Ovary (tissue), 9 donors: ENCODE measurements around the gene GPR4. TPM values are rescaled to one million over a fixed set of nuclear protein-coding genes. Genes with fewer than 3 reads are reported as not detected.

Experiments used
- DNase-seq, 5 donors: peaks; one replicate each; pipeline ENCODE4 v3.0.0-alpha.2; 2019 to 2020
- H3K27ac ChIP-seq, 2 donors: fragments of 200-600 bp; one replicate each; pipeline versions ENCODE4 v1.5.1 to v1.8.0; 2019 to 2022
- H3K27me3 ChIP-seq: fragments of 200-600 bp; one replicate; pipeline ENCODE4 v1.8.0; 2022
- H3K36me3 ChIP-seq: fragments of 200-600 bp; sonication (generic); one replicate; pipeline ENCODE4 v1.5.1; 2019
- H3K4me1 ChIP-seq: one replicate; pipeline ENCODE4 v1.8.1; 2013; ENCODE audit warnings: mild to moderate bottlenecking, moderate library complexity; ENCODE audit not compliant: insufficient read depth
- H3K4me3 ChIP-seq: fragments of 200-600 bp; sonication (generic); one replicate; pipeline ENCODE4 v1.5.1; 2017
- H3K9me3 ChIP-seq, 2 donors: fragments of 200-600 bp in 1 of 2; sonication (generic) in 1 of 2; one replicate each; pipeline versions ENCODE4 v1.5.1 to v1.8.1; 2013 to 2019; ENCODE audit warnings: mild to moderate bottlenecking in 1 of 2, moderate library complexity in 1 of 2
- EP300 ChIP-seq: sonication (generic); formaldehyde crosslinking; IDR thresholded peaks from one replicate; pipeline ENCODE4 v1.6.1; 2017; ENCODE audit warnings: antibody characterized with exemption
- POLR2A ChIP-seq: fragments of 450-650 bp; IDR thresholded peaks from one replicate; pipeline ENCODE4 v1.6.1; 2017; ENCODE audit warnings: antibody characterized with exemption, mild to moderate bottlenecking, moderate library complexity
- WGBS, 3 donors: extraction: QIAGEN DNeasy Blood & Tissue Kit in 1 of 3; methylation state at CpG; one replicate each; pipeline versions ENCODE4 v1.1.5 to v1.1.7; 2013 to 2017; 5-methylcytosine and 5-hydroxymethylcytosine counted together
- intact Hi-C, 4 donors: fragments of 100-400 bp; cut with DNase I; formaldehyde crosslinking; loops; one replicate each; pipeline versions ENCODE4 v1.11.0 to v1.15.1; 2022 to 2023
- polyA plus RNA-seq, 2 donors: library from polyadenylated mRNA; stranded (reverse); fragments of 200-250 nt in 1 of 2; fragments of 350-450 nt in 1 of 2; fragmentation: Illumina TruSeq in 1 of 2; extraction: RNeasy Lipid Tissue Mini Kit (QIAGEN cat#74804) in 1 of 2; gene quantifications; one replicate each; pipeline ENCODE4 v1.2.3, GENCODE V29; 2013 to 2014
- total RNA-seq, 7 donors: library from RNA; depleted of rRNA in 2 of 7; stranded (reverse); fragments of >200 nt in 2 of 7; fragmentation: NEBNext Ultra II Directional in 3 of 7; extraction: Animal tissue kit (Norgen Biotek cat#: 25700) in 3 of 7; gene quantifications; one replicate each; pipeline versions ENCODE4 v1.1.0 to v1.2.4, GENCODE V29; 2016 to 2023
- TF ChIP-seq, protein P1 (sequence below), 3 donors: fragments of 450-650 bp in 2 of 3; fragments of 200-600 bp in 1 of 3; IDR thresholded peaks; one replicate each; pipeline versions ENCODE4 v1.5.1 to v1.8.0; 2016 to 2022; ENCODE audit warnings: antibody characterized with exemption in 3 of 3, mild to moderate bottlenecking in 1 of 3
- donor health status: DM: no; HTN: no; CAD: no; lungs with moderate emphysema.
- donor health status: DM: no; HTN: no; CAD: no.
- donor health status: Bipolar disorder and iron deficiency.
- donor health status: DM: yes; HTN: yes; CAD: no.
- donor health status: DM: no; HTN: no; CAD: no.
- donor health status: DM: yes; HTN: yes; CAD: no.

The GPR4 gene
- total and polyA plus RNA-seq, 9 donors = 0.60 to 11.9 (median 3.0) TPM

DNA sequence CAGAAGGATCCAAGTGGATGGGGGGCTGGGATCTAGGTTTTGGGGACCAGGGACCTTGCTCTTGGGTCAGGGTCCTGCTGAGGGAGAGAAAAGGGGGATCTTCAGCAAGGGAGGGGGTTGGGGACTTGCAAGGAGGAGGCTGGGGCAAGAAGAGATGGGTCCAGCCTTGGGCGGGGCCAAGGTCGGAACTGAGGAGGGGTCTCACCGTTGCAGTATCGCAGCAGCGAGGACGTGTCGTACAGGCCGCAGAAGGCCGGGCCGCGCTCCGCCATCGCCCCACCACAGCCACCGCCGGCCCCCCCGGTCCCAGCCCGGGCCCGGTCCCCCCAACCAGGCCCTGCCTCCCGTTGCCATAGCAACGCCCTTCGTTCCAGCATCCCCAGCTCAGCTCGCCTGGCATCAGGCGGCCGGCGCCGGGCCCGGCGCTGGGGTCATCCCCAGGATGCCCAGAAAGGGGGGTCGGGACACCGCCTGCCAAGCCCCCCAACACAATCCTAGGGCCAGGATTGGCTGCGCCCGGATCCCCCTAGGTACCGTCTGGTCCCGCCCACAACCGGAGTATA, 43.1 kb upstream of the GPR4 start:
- no peaks in the 10 kb centered on the region for H3K36me3 ChIP-seq
- intact Hi-C loops = loop anchor here in 1 of 4 donors (10.0 kb wide), 1 partner anchor 210 kb away; no protein-coding TSS in a partner anchor
- H3K4me1 ChIP-seq = peaks cover 4% of the 10 kb centered on the region
- H3K27me3 ChIP-seq = peaks cover 3% of the 10 kb centered on the region
- TF ChIP-seq, protein P1, sequence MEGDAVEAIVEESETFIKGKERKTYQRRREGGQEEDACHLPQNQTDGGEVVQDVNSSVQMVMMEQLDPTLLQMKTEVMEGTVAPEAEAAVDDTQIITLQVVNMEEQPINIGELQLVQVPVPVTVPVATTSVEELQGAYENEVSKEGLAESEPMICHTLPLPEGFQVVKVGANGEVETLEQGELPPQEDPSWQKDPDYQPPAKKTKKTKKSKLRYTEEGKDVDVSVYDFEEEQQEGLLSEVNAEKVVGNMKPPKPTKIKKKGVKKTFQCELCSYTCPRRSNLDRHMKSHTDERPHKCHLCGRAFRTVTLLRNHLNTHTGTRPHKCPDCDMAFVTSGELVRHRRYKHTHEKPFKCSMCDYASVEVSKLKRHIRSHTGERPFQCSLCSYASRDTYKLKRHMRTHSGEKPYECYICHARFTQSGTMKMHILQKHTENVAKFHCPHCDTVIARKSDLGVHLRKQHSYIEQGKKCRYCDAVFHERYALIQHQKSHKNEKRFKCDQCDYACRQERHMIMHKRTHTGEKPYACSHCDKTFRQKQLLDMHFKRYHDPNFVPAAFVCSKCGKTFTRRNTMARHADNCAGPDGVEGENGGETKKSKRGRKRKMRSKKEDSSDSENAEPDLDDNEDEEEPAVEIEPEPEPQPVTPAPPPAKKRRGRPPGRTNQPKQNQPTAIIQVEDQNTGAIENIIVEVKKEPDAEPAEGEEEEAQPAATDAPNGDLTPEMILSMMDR (IDR thresholded peaks at IDR 0.05) = no peak
- TF ChIP-seq POLR2A = no peak
- TF ChIP-seq EP300 = no peak
- 5 to 10% (median 9%) methylated on average over 13 to 35 of the region's 35 CpGs for WGBS, 3 donors
- H3K9me3 ChIP-seq = no peaks in the 10 kb centered on the region
- H3K27ac ChIP-seq = no peak overlapping the region
- H3K4me3 ChIP-seq = no peak overlapping the region
- DNase-seq = no peak

DNA sequence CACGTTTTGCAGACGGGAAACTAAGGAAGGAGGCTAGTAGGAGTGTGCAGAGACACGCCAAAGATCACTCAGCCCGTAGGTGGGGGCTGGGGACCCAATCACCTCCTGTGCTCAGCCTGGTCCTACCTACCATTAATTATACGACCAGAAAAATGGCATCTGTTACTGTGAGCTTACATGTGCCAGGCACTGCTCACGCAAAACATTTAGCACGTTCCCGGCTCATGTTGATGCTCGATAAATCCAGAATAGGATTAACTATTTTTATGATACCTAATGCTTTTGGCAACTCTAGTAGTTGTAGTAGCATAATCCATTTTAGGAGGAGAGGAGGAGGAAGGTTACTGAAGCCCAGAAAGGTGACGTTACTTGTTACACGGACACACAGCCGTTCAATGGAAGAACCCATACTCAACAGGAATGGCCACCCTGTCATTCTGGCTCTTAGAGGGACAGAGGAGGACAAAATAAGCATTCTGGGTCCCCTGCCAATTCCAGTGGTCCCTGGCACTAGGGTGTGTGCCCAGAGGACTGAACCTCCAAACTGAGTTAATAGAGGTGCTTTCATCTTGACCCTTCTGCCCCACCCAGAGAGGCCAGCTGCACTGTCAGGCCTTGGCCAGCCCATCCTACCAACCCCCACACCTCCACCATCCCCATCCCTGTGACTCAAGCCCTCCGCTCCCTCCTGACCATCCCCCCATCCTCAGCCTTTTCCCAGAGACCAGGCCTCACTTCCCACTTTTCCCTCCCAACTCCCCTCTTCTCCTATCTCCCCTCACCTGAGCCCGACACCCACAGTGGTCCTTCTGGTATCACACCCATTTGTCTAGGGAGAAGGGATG, 42.1 kb upstream of the GPR4 start:
- Histone ChIP-seq H3K9me3 (no peaks in the 10 kb centered on the region), H3K27me3 (peaks cover 3% of the 10 kb centered on the region), H3K36me3 (no peaks in the 10 kb centered on the region), H3K4me3 (no peak overlapping the region), H3K27ac (no peak overlapping the region), H3K4me1 (peaks cover 4% of the 10 kb centered on the region)
- 40 to 42% (median 40%) methylated on average over 14 of the region's 14 CpGs for WGBS, 3 donors
- TF ChIP-seq POLR2A (no peak), EP300 (no peak)
- TF ChIP-seq, protein P1 (IDR thresholded peaks at IDR 0.05) = no peak
- intact Hi-C loops = loop anchor here in 3 of 4 donors (2.0 to 10.0 kb wide), 3 partner anchors 121 to 209 kb away; no protein-coding TSS in a partner anchor
- no peak for DNase-seq

DNA sequence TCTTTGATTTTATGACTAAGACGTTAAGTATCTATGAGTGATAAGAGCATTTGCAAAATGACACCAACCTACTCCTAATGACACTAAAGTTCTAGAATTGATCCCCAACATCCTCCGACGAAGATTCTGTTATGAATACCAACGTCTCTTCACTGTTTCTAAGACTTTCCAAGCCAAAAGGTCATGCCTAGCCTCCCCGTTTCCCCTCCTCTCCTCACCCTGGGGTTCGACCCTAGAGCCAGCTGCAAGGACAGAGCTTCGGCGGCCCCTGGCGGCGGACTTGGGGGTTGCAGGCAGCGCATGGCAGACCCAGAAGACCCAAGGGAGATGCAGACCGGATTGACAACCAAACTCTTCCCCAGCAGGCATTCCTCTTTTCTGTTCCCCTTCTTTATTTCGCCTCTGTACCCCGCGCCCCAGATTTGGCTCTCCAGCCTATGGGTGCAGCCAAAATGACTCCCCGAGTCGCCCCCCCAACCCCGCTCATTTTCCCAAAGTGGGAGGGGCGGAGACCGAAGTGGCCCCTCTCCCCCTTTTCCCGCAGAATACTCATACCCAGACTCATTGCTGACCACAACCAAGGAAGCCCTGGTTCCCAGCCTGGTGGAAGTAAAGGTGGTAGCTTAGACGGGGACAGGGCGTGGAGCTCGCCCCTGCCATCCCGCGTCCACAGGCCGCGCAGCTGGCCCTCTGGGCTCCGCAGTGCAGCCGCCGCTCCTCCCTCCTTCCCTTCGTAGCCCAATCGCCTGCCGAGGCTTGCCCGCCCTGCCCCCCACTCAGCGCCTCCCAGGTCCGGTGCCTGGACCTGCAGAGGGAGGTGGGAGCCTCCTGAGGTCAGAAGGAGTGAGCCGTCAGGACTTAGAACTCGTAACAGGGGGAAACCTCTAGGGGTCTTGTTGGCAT, 41.3 kb upstream of the GPR4 start:
- no peak overlapping the region for H3K4me3 ChIP-seq
- TF ChIP-seq, protein P1 (IDR thresholded peaks at IDR 0.05) = peak; percentile 84 to 94 (median 89)
- no peak for TF ChIP-seq EP300
- H3K9me3 ChIP-seq = no peaks in the 10 kb centered on the region
- peaks cover 4% of the 10 kb centered on the region for H3K4me1 ChIP-seq
- no peak overlapping the region for H3K27ac ChIP-seq
- WGBS, 3 donors = 7 to 13% (median 9%) methylated on average over 38 to 39 of the region's 39 CpGs
- peaks cover 3% of the 10 kb centered on the region for H3K27me3 ChIP-seq
- intact Hi-C loops = loop anchor here in 3 of 4 donors (2.0 to 10.0 kb wide), 3 partner anchors 120 to 208 kb away; no protein-coding TSS in a partner anchor
- H3K36me3 ChIP-seq = no peaks in the 10 kb centered on the region
- DNase-seq = peak; percentile 65 to 89 (median 79)
